ENCODE results near the gene THYN1. TPM values are rescaled to one million over a fixed set of nuclear protein-coding genes. Genes with fewer than 3 reads are reported as not detected.

Gene THYN1
- total RNA-seq, 1 experiment from 2014 or later = 26.0 TPM

DNA sequence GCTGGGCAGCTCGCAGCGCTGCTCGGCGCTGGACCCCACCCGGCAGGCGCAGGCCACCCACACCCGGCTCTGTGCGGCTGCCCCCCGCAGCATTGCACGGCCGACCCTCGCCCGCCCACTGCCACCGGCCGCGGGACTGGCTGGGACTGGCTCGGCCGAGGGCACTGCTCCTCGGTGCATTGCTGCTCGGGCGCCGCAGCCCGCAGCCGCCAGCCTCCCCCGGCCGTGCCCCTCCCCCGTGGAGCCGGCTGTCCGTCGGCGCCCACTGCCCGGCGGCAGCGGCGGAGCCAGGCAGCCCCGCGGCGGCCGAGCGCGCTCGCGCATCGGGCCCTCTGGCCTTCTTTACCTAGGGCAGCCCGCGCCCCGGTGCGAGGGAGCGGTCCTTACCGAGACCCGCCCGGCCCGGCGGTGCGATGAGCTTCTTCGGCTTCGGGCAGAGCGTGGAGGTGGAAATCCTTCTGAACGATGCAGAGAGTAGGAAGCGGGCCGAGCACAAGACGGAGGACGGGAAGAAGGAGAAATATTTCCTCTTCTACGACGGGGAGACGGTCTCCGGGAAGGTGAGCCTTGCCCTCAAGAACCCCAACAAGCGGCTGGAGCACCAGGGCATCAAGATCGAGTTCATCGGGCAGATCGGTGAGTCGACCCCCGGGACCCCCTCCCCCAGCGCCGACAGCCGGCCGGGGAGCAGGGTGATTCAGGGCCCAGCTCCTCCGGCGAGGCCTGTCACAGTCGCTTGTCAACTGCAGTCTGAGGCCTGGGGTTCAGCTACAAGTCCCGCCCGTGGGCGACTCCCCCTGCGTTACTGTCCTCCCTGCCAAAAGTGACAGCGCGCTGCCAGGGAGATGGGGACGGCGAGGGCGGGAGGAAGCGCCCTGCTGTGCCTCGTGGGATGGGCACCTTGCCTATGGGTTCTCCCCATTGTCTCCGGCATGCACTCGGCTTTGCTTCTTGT lies 28.2 kb downstream of the THYN1 start:
- Mint-ChIP-seq H3K27me3 (ENCODE audit: unreplicated experiment) (no peaks in the 10 kb centered on the region), H3K36me3 (ENCODE audit: insufficient read depth, unreplicated experiment) (peaks cover 33% of the 10 kb centered on the region), H3K9me3 (ENCODE audit: low read depth, unreplicated experiment) (no peaks in the 10 kb centered on the region), H3K27ac (ENCODE audit: unreplicated experiment) (peak overlapping the region; percentile 50), H3K4me1 (ENCODE audit: low read depth, unreplicated experiment) (peaks cover 49% of the 10 kb centered on the region), H3K4me3 (ENCODE audit: low read depth, unreplicated experiment) (peak overlapping the region; percentile 88)
- no TSS peak for BruUV-seq (replicated peaks)
- peak; percentile 29 for DNase-seq
- CTCF ChIA-PET = interaction anchor here (0.5 to 0.7 kb wide), 2 partner anchors 18 to 58 kb away, joined by 3 to 4 read pairs; no protein-coding TSS in a partner anchor
- TF ChIP-seq, protein P1, sequence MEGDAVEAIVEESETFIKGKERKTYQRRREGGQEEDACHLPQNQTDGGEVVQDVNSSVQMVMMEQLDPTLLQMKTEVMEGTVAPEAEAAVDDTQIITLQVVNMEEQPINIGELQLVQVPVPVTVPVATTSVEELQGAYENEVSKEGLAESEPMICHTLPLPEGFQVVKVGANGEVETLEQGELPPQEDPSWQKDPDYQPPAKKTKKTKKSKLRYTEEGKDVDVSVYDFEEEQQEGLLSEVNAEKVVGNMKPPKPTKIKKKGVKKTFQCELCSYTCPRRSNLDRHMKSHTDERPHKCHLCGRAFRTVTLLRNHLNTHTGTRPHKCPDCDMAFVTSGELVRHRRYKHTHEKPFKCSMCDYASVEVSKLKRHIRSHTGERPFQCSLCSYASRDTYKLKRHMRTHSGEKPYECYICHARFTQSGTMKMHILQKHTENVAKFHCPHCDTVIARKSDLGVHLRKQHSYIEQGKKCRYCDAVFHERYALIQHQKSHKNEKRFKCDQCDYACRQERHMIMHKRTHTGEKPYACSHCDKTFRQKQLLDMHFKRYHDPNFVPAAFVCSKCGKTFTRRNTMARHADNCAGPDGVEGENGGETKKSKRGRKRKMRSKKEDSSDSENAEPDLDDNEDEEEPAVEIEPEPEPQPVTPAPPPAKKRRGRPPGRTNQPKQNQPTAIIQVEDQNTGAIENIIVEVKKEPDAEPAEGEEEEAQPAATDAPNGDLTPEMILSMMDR (IDR thresholded peaks at IDR 0.05; ENCODE audit: unreplicated experiment) = no peak
- intact Hi-C loops (cut with micrococcal nuclease; ENCODE audit: unreplicated experiment) = no loop called here

DNA sequence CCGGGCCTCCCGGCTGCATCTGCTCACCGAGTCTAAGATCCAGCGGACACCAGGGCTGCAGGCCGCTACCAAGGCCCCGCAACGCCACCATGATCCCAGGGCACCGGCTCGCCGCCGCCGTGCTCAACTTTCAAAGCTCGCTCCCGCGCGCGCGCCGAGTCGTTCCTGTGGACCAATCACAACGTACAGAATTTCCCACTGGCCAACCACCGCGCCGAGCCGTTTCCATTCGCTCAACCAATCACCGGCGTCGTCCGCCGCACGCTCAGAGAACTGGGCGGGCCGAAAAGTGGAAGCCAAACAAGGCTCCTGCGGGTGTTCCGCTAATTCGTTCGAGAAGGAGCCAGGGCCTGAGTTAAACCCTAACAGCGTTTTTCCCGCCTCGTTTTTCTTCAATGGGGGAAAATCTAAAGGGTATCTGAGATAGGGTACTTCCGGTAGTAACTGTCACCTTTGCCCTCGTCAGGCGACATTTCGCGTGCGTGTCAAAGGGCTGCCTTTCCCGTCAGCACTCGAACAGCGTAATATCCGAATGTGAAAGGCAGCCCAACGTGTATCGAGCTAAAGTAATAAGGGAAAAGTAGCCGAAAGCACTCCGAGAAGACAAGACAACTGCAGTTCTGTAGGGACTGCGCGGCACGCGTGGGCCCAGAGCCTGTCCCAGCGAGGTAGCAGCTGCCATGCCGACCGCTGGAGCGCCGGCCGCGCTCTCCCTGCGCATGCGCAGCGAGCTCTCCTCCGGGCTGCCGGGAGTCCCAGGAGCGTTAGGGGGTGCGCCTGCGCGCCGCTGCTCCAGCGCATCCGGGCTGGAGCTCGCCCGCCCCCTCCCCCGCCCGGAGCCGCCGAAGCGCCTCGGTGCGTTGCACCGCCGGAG lies 29.1 kb downstream of the THYN1 start, which contains the start of the genes NCAPD3 and VPS26B:
TSS of gene NCAPD3 (minus strand) at position 132 of the 874 bp plus-strand sequence. CDS start at position 91, 41 bp downstream.
TSS of gene VPS26B (plus strand) at position 836 of the 874 bp plus-strand sequence. CDS start 452 bp downstream, outside the sequence.
- Mint-ChIP-seq H3K27ac (ENCODE audit: unreplicated experiment) (peak within 1 kb of the TSS; percentile 81), H3K4me3 (ENCODE audit: low read depth, unreplicated experiment) (peak within 1 kb of the TSS; percentile 88), H3K27me3 (ENCODE audit: unreplicated experiment) (no peaks in the 10 kb centered on the region), H3K4me1 (ENCODE audit: low read depth, unreplicated experiment) (peaks cover 43% of the 10 kb centered on the region), H3K9me3 (ENCODE audit: low read depth, unreplicated experiment) (no peaks in the 10 kb centered on the region), H3K36me3 (ENCODE audit: insufficient read depth, unreplicated experiment) (peaks cover 36% of the 10 kb centered on the region)
- CTCF ChIA-PET = interaction anchor here (0.5 to 0.7 kb wide), 4 partner anchors 17 to 257 kb away, joined by 3 to 4 read pairs (median 3); no protein-coding TSS in a partner anchor
- DNase-seq = peak; percentile 94
- TF ChIP-seq, protein P1 (IDR thresholded peaks at IDR 0.05; ENCODE audit: unreplicated experiment) = no peak
- no TSS peak for BruUV-seq (replicated peaks)
- intact Hi-C loops (cut with micrococcal nuclease; ENCODE audit: unreplicated experiment) = no loop called here

DNA sequence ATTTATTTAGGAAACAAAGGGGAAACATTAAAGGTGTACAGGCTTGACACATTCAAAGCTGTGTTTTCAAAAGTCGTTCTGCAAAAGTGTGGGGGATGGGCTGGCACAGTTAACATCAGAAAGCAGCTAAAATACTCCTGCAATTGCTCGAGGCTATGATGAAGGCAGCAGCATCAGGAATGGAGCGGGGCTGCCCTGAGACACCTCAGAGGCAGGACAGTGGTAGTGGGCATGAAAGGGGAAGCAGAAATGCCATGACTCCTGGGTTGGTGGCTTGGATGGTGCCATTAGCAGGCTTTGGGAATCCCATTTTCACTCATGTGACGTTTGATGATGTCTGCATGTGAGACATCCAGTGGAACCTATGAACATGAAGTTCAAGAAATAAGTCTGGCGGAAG lies 30.0 kb downstream of the THYN1 start:
- H3K9me3 Mint-ChIP-seq (ENCODE audit: low read depth, unreplicated experiment) = no peaks in the 10 kb centered on the region
- CTCF ChIA-PET = no interaction called here

More for the DNA sequence above, 30.0 kb downstream of the THYN1 start:
- TSS peak; percentile 59 for BruUV-seq (replicated peaks)
- Mint-ChIP-seq H3K4me3 (ENCODE audit: low read depth, unreplicated experiment) (peak overlapping the region; percentile 88), H3K4me1 (ENCODE audit: low read depth, unreplicated experiment) (peaks cover 52% of the 10 kb centered on the region), H3K36me3 (ENCODE audit: insufficient read depth, unreplicated experiment) (peaks cover 46% of the 10 kb centered on the region), H3K27me3 (ENCODE audit: unreplicated experiment) (no peaks in the 10 kb centered on the region), H3K27ac (ENCODE audit: unreplicated experiment) (peak overlapping the region; percentile 81)
- TF ChIP-seq, protein P1 (IDR thresholded peaks at IDR 0.05; ENCODE audit: unreplicated experiment) = no peak
- no peak for DNase-seq
- intact Hi-C loops (cut with micrococcal nuclease; ENCODE audit: unreplicated experiment) = no loop called here
